GM19468 (cell line): Measurements from ENCODE around the gene PKIG.
"Not testable (repeated sequence)": the region's sequence is repeated elsewhere in the genome, so short reads cannot be mapped to it uniquely, and the experiment has no call there.

Experiments used
- ATAC-seq: cut with Tn5 transposase; IDR thresholded peaks from one replicate; pipeline ENCODE4 v1.9.1; 2021; ENCODE audit warnings: mild to moderate bottlenecking, moderate library complexity, moderate number of reproducible peaks; ENCODE audit not compliant: unreplicated experiment; ENCODE audit errors: extremely low read depth

The PKIG gene

GRCh38 chr20:44582311-44583025 is at the start of gene PKIG:
Gene PKIG, plus strand, starts transcription at chr20:44582579. Its CDS starts 31,978 bp downstream, at chr20:44614557.
- no peak for ATAC-seq

- no peak for ATAC-seq
Observed at GRCh38 chr20:44532981-44533331, 49.4 kb upstream of the PKIG start.

- no peak for ATAC-seq
Observed at GRCh38 chr20:44533928-44534327, 48.5 kb upstream of the PKIG start.

- ATAC-seq = no peak
Observed at GRCh38 chr20:44536175-44536574, 46.2 kb upstream of the PKIG start.

- no peak for ATAC-seq
Observed at GRCh38 chr20:44537993-44538392, 44.4 kb upstream of the PKIG start.

- no peak for ATAC-seq
Observed at GRCh38 chr20:44540834-44541233, 41.5 kb upstream of the PKIG start.

- ATAC-seq = no peak
Observed at GRCh38 chr20:44541992-44542391, 40.4 kb upstream of the PKIG start.

- no peak for ATAC-seq
Observed at GRCh38 chr20:44542890-44543289, 39.5 kb upstream of the PKIG start.

GRCh38 chr20:44543358-44543757 is 39.0 kb upstream of the PKIG start:
- no peak for ATAC-seq

- no peak for ATAC-seq
Observed at GRCh38 chr20:44544263-44544662, 38.1 kb upstream of the PKIG start.

GRCh38 chr20:44547419-44547818 is 35.0 kb upstream of the PKIG start:
- no peak for ATAC-seq

- no peak for ATAC-seq
Observed at GRCh38 chr20:44549123-44549522, 33.3 kb upstream of the PKIG start.

- ATAC-seq = no peak
Observed at GRCh38 chr20:44552050-44552449, 30.3 kb upstream of the PKIG start.

- ATAC-seq = no peak
Observed at GRCh38 chr20:44552568-44552949, 29.8 kb upstream of the PKIG start.

- no peak for ATAC-seq
Observed at GRCh38 chr20:44552950-44553908, 29.1 kb upstream of the PKIG start.

- ATAC-seq = no peak
Observed at GRCh38 chr20:44559302-44559701, 23.1 kb upstream of the PKIG start.

GRCh38 chr20:44560229-44560628 is 22.1 kb upstream of the PKIG start:
- ATAC-seq = no peak

- ATAC-seq = not testable (repeated sequence)
Observed at GRCh38 chr20:44560818-44561217, 21.6 kb upstream of the PKIG start.

GRCh38 chr20:44561876-44562275 is 20.5 kb upstream of the PKIG start:
- ATAC-seq = no peak

- no peak for ATAC-seq
Observed at GRCh38 chr20:44566018-44566417, 16.4 kb upstream of the PKIG start.

- no peak for ATAC-seq
Observed at GRCh38 chr20:44566811-44567210, 15.6 kb upstream of the PKIG start.
